GM21423 (cell line): ENCODE measurements around the gene GJD4.

Source experiments
- ATAC-seq: cut with Tn5 transposase; IDR thresholded peaks from one replicate; pipeline ENCODE4 v1.9.1; 2021; ENCODE audit warnings: mild to moderate bottlenecking, moderate library complexity; ENCODE audit not compliant: unreplicated experiment

GJD4 gene

GRCh38 chr10:35578618-35578956 is 26.6 kb upstream of the GJD4 start:
- ATAC-seq: no peak

DNA sequence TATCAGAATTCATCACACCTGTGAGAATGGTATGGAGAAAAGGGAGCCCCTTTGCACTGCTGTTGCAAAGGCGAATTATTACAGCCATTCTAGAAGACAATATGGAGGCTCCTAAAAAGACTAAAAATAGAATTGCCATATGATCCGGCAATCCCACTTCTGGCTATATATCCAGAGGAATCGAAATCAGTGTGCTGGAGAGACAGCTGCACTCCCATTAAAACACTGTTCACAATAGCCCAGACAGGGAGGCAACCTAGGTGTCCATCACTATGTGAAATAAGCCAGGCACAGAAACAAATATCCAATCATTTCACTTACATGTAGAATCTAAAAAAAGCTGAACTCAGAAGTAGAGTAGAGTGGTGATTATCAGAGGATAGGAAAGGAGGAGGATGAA is 26.0 kb upstream of the GJD4 start:
- no peak for ATAC-seq

DNA sequence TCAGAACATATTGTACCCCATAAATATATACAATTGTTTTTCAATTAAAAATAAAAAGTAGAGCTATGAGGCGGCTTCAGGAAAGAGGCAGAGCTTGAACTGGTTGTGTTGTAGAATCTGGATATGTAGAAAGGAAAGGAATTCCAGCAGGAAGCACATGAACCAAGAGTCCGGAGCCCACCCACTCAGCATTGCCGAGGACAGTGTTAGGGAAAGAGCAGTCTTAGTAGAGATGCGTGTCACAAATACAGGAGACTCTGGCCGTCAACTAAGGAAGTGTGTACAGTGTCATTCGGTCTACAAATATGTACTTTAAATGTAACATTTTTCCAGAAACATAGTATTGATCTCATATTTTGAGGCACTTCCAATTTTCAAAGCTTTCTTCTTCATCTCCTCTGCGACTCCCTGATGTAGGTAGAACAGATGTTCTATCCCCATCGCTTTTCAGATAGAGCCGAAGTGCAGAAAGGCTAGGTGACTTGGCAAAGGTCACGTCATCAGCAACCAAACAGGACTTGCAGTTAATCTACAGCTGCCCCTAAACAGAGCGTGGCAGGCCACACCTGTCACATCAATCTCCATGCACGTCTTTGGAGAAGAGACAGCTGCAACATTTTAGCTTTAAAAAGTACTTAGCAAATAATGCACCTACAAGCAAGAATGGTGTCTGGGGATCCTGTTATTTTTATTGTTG is 25.3 kb upstream of the GJD4 start:
- ATAC-seq: no peak

DNA sequence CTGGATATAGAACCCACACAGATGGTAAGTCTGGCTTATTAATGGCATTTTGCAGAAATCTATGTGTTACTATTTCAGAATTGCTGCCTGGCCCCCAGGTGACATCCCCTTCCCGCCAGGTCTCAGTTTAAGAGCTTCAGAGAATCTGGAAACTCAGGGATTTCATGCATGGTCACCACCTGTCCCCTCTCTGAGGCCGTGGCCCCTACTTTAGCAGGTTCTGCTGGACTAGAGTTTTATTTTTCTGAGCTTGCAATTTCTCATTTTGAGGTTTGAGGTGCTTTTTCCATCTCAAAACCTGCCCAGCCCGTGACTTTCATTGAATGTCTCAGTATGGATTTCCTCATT is 24.7 kb upstream of the GJD4 start:
- ATAC-seq: no peak

DNA sequence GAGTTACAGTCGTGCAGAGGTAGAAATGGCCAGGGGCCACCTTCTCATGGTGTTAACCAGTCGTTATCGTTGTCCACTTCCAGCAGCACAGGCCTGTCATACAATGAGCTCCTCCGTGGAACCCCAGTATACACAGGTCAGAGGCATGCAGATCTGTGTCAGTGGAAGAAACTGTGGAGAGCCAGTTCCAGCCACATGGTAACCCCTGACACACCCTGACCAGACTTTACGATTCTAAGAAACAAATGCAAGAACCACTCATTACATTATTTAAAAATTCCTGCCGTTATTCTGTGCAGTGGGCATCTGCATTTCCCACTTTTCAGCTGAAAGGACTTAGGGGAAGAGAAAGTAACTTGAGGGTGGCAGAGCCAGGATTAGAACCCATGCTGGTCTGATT is 23.5 kb upstream of the GJD4 start:
- ATAC-seq: no peak

- no peak for ATAC-seq
Measured at GRCh38 chr10:35584946-35585345, 20.2 kb upstream of the GJD4 start.

- no peak for ATAC-seq
Measured at GRCh38 chr10:35585356-35585755, 19.8 kb upstream of the GJD4 start.

GRCh38 chr10:35585903-35586535 is 19.1 kb upstream of the GJD4 start:
- no peak for ATAC-seq

GRCh38 chr10:35588836-35589235 is 16.3 kb upstream of the GJD4 start:
- ATAC-seq: no peak

DNA sequence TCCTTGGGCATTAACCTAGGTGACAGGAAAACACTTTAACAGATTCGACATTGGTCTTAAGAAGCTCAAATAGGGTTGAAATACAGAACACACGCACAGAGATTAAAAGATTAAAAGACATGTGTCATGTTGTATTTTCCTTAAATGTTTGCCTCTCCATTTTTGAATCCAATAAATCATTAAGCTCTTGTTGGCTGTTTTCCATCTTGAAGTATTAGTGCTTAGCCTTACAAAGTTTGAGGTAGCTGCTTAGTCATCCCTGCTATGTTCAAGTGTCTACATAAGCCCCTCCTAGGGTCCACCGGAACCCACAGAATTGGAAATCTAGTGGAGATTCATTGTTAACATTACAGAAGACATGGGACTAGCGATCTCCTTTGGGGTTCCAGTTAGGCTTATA is 12.7 kb upstream of the GJD4 start:
- no peak for ATAC-seq

GRCh38 chr10:35594115-35595079 is 10.7 kb upstream of the GJD4 start:
- ATAC-seq: no peak

DNA sequence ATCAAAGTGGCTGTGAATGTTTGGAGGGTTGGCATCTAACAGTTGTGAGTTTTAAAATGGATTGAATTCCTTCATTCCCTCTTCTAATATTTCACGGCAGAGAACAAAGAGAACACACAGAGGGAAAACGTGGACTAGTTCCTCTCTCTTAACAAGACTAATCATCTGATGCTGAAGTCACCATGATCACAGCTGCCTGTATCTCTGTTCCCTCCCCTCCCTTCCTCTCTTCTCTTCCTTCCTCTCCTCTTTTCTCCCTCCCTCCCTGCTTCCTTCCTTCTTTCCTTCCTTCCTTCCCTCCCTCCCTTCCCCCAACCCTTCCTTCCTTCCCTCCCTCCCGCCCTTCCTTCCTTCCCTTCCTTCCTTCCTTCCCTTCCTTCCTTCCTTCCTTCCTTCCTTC is 10.0 kb upstream of the GJD4 start:
- ATAC-seq: no peak

DNA sequence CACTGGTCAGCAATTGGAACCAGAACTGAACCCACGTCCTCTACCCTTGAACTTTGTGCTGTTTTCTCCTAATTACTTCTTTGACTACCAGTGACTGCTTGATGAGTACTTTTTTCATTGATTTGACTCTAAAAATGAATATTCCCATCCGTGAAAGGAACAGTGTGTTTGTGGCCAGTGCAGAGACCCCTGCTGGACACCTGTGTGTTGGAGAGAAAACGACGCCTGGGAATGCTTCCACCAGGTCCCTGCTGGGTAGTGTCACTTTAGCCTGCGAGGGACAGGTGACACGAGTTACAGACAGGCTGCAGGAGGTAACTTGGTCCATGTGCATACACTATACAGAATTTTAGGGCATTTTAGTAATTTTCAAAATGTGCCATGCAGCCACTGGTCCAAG is 6.8 kb upstream of the GJD4 start:
- ATAC-seq: no peak

GRCh38 chr10:35600193-35600592 is 4.9 kb upstream of the GJD4 start:
- ATAC-seq: no peak

DNA sequence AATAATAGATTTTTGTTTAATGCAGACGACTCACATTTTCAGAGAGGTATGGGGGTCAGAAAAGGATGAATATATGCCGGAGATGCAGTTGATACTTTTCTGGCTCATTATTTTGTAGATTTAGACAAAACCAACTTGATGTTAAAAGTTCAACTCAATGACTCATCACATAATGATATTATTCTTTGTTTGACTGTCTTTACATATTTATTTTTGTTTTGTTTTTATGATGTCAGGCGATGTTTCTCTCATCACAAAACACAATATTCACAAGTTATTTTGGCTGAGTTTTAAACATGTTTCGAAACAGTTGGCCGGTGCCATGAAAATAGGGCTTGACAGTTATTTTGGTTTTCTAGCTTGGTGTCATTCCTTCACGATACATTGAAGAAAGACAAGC is 1.3 kb downstream of the GJD4 start:
- no peak for ATAC-seq

- ATAC-seq: no peak
Measured at GRCh38 chr10:35607475-35608327, 2.6 kb downstream of the GJD4 start.

- ATAC-seq: no peak
Measured at GRCh38 chr10:35608328-35608672, 3.2 kb downstream of the GJD4 start.

DNA sequence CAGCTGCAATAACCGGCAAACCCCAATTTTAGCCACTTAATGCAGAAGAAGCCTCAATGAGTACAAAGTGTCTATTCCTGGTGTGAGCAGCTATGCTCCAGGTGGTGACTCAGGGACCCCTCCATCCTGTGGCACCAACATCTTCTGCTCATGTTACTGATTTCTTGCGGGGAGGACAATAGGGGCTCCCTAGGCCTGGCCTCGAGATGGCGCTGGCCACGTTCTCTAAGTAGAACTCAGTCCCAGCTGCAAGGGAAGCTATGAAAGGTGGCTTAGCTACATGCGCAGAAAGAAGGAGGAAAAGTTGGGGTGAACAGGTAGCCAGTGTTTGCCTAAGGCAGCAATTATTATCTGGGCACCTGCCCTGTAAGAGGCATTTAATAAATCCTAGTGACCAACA is 6.6 kb downstream of the GJD4 start:
- ATAC-seq: no peak

GRCh38 chr10:35612385-35613106 is 7.4 kb downstream of the GJD4 start:
- ATAC-seq: no peak

- no peak for ATAC-seq
Measured at GRCh38 chr10:35613107-35613440, 7.9 kb downstream of the GJD4 start.
